Measurements from ENCODE around the gene PIP4K2B. TPM values are rescaled to one million over a fixed set of nuclear protein-coding genes. Genes with fewer than 3 reads are reported as not detected.

Gene PIP4K2B
- total and polyA plus RNA-seq, 7 donors = 5.1 to 50.1 (median 44.1) TPM

GRCh38 chr17:38735161-38735997 is 64.0 kb downstream of the PIP4K2B start:
- Histone ChIP-seq H3K27ac (peak overlapping the region in 1 of 4 donors; percentile 14), H3K9me3 (no peaks in the 10 kb centered on the region), H3K36me3 (peaks cover 0 to 55% (median 15%) of the 10 kb centered on the region in 4 donors), H3K27me3 (no peaks in the 10 kb centered on the region), H3K4me1 (peaks cover 2 to 33% (median 29%) of the 10 kb centered on the region in 4 donors), H3K4me3 (no peak overlapping the region)
- TF ChIP-seq POLR2AphosphoS5 (IDR thresholded peaks at IDR 0.05) (peak in 1 of 4 donors; percentile 20), CTCF (IDR thresholded peaks at IDR 0.05) (peak; percentile 95 to 99 (median 96)), EP300 (IDR thresholded peaks at IDR 0.05) (no peak)
- 45 to 53% methylated on average over 23 of the region's 23 CpGs for WGBS, 2 donors
- intact Hi-C loops (cut with DNase I) = loop anchor here (1.0 kb wide), 1 partner anchor 58 kb away; no protein-coding TSS in a partner anchor
- no peak for DNase-seq

GRCh38 chr17:38733982-38734973 is 65.1 kb downstream of the PIP4K2B start:
- Histone ChIP-seq H3K4me3 (no peak overlapping the region), H3K27me3 (no peaks in the 10 kb centered on the region), H3K9me3 (no peaks in the 10 kb centered on the region), H3K27ac (no peak overlapping the region), H3K36me3 (peaks cover 0 to 47% (median 14%) of the 10 kb centered on the region in 4 donors), H3K4me1 (peaks cover 2 to 39% (median 35%) of the 10 kb centered on the region in 4 donors)
- DNase-seq = no peak
- 61 to 72% methylated on average over 15 of the region's 15 CpGs for WGBS, 2 donors
- TF ChIP-seq EP300 (IDR thresholded peaks at IDR 0.05) = no peak
- no peak for TF ChIP-seq POLR2A (IDR thresholded peaks at IDR 0.05)
- no peak for TF ChIP-seq CTCF (IDR thresholded peaks at IDR 0.05)
- no peak for TF ChIP-seq POLR2AphosphoS5 (IDR thresholded peaks at IDR 0.05)
- intact Hi-C loops (cut with DNase I) = loop anchor here (5.0 kb wide), 1 partner anchor 42 kb away; no protein-coding TSS in a partner anchor

- H3K27ac ChIP-seq = peak overlapping the region in 3 of 4 donors; percentile 2 to 87 (median 10)
- intact Hi-C loops (cut with DNase I) = loop anchor here (5.0 kb wide), 1 partner anchor 41 kb away; no protein-coding TSS in a partner anchor
These were observed 65.9 kb downstream of the PIP4K2B start for GRCh38 chr17:38733282-38733981.

More at GRCh38 chr17:38733282-38733981, 65.9 kb downstream of the PIP4K2B start:
- Histone ChIP-seq H3K4me1 (peaks cover 2 to 45% (median 39%) of the 10 kb centered on the region in 4 donors), H3K36me3 (peaks cover 0 to 38% (median 6%) of the 10 kb centered on the region in 4 donors), H3K4me3 (no peak overlapping the region), H3K27me3 (no peaks in the 10 kb centered on the region), H3K9me3 (no peaks in the 10 kb centered on the region)
- 49 to 84% methylated on average over 9 of the region's 9 CpGs for WGBS, 2 donors
- DNase-seq = no peak
- TF ChIP-seq EP300 (IDR thresholded peaks at IDR 0.05) = no peak
- no peak for TF ChIP-seq POLR2AphosphoS5 (IDR thresholded peaks at IDR 0.05)
- no peak for TF ChIP-seq POLR2A (IDR thresholded peaks at IDR 0.05)
- no peak for TF ChIP-seq CTCF (IDR thresholded peaks at IDR 0.05)

Measured in sigmoid colon (tissue), 7 donors.